IMR-90 (cell line): ENCODE measurements around the gene ORMDL2. TPM values are rescaled to one million over a fixed set of nuclear protein-coding genes. Genes with fewer than 3 reads are reported as not detected.

Source experiments
- ATAC-seq: fragments of 200-7000 bp; cut with Tn5 transposase; 2 replicates; pipeline ENCODE4 v1.9.1; 2020; ENCODE audit warnings: low read depth, mild to moderate bottlenecking, moderate library complexity
- BruUV-seq: library from RNA; stranded (reverse); fragments of 400-500 nt; replicated peaks from 2 replicates; lab custom pipeline; 2021; lab: Mats Ljungman, UMichigan
- CTCF ChIA-PET: fragments of 300-600 bp; formaldehyde crosslinking; extraction: SDS; loops from one replicate; lab custom pipeline; 2021; ENCODE audit warnings: antibody characterized with exemption; lab: Yijun Ruan, JAX
- POLR2A ChIA-PET: fragments of 300-600 bp; sonication (Branson Sonifier 250); formaldehyde crosslinking; loops from one replicate; lab custom pipeline; 2022; ENCODE audit warnings: antibody characterized with exemption; ENCODE audit not compliant: unreplicated experiment; lab: Charles Lee
- DNase-seq: peaks from one replicate; pipeline ENCODE4 v3.0.0; 2013
- H2AFZ ChIP-seq: replicated peaks from 2 replicates; pipeline ENCODE3; 2013; ENCODE audit warnings: low read length, mild to moderate bottlenecking; ENCODE audit not compliant: poor library complexity
- H2AK5ac ChIP-seq: 2 replicates; pipeline ENCODE4 v1.6.1; 2013; ENCODE audit warnings: low read depth, low read length, inconsistent platforms
- H2AK9ac ChIP-seq: replicated peaks from 2 replicates; pipeline ENCODE3; 2013; ENCODE audit warnings: mild to moderate bottlenecking, low read depth, low read length, moderate library complexity; ENCODE audit not compliant: poor library complexity
- H2BK120ac ChIP-seq: 2 replicates; pipeline ENCODE4 v1.6.1; 2013; ENCODE audit warnings: low read depth, low read length, inconsistent platforms
- H2BK15ac ChIP-seq: 3 replicates; pipeline ENCODE4 v1.6.1; 2013; ENCODE audit warnings: low read depth, low read length, inconsistent platforms
- H2BK20ac ChIP-seq: 2 replicates; pipeline ENCODE4 v1.6.1; 2013; ENCODE audit warnings: low read depth, mild to moderate bottlenecking, inconsistent platforms, low read length, moderate library complexity
- H2BK5ac ChIP-seq: 2 replicates; pipeline ENCODE4 v1.6.1; 2013; ENCODE audit warnings: mild to moderate bottlenecking, low read depth, low read length, inconsistent platforms; ENCODE audit not compliant: poor library complexity, severe bottlenecking
- H3K14ac ChIP-seq: replicated peaks from 2 replicates; pipeline ENCODE4 v1.6.1; 2013; ENCODE audit warnings: low read depth, low read length, inconsistent platforms
- H3K18ac ChIP-seq: 2 replicates; pipeline ENCODE4 v1.6.1; 2013; ENCODE audit warnings: low read depth, low read length, control low read depth
- H3K23ac ChIP-seq: 2 replicates; pipeline ENCODE4 v1.6.1; 2013; ENCODE audit warnings: low read depth, low read length, inconsistent platforms
- H3K27ac ChIP-seq: 2 replicates; pipeline ENCODE4 v1.5.1; 2013; ENCODE audit warnings: mild to moderate bottlenecking, control low read depth, low read length; ENCODE audit not compliant: insufficient read depth
- H3K27me3 ChIP-seq: 2 replicates; pipeline ENCODE4 v1.6.1; 2013; ENCODE audit warnings: low read length; ENCODE audit not compliant: control insufficient read depth, insufficient read depth
- H3K36me3 ChIP-seq: 2 replicates; pipeline ENCODE4 v1.6.1; 2013; ENCODE audit warnings: low read length, mixed read lengths; ENCODE audit not compliant: control insufficient read depth, insufficient read depth
- H3K4ac ChIP-seq: 2 replicates; pipeline ENCODE4 v1.6.1; 2013; ENCODE audit warnings: low read depth, low read length, inconsistent platforms
- H3K4me1 ChIP-seq: 2 replicates; pipeline ENCODE4 v1.6.1; 2013; ENCODE audit warnings: low read length, mixed read lengths; ENCODE audit not compliant: control insufficient read depth, insufficient read depth
- H3K4me2 ChIP-seq: 2 replicates; pipeline ENCODE4 v1.6.1; 2013; ENCODE audit warnings: low read depth, mild to moderate bottlenecking, control low read depth, low read length, moderate library complexity
- H3K4me3 ChIP-seq: 2 replicates; pipeline ENCODE4 v1.5.1; 2013; ENCODE audit warnings: low read depth, mild to moderate bottlenecking, control low read depth, low read length, moderate library complexity; ENCODE audit not compliant: insufficient read depth
- H3K56ac ChIP-seq: 2 replicates; pipeline ENCODE4 v1.6.1; 2013; ENCODE audit warnings: low read length, inconsistent platforms; ENCODE audit not compliant: insufficient read depth; ENCODE audit errors: extremely low read depth
- H3K79me1 ChIP-seq, 2 experiments: 2 replicates each; pipeline ENCODE4 v1.6.1; 2013; ENCODE audit warnings: low read length in 2 of 2, inconsistent platforms in 1 of 2, low read depth in 1 of 2
- H3K9ac ChIP-seq: 2 replicates; pipeline ENCODE4 v1.6.1; 2013; ENCODE audit warnings: low read depth, low read length, control low read depth
- H3K9me1 ChIP-seq: 2 replicates; pipeline ENCODE4 v1.6.1; 2013; ENCODE audit warnings: low read length, inconsistent platforms; ENCODE audit not compliant: insufficient read depth
- H3K9me3 ChIP-seq: 2 replicates; pipeline ENCODE4 v1.6.1; 2013; ENCODE audit warnings: low read length; ENCODE audit not compliant: control insufficient read depth, insufficient read depth
- H4K20me1 ChIP-seq: 2 replicates; pipeline ENCODE4 v1.6.1; 2013; ENCODE audit warnings: low read length, inconsistent platforms; ENCODE audit not compliant: insufficient read depth
- H4K5ac ChIP-seq: 2 replicates; pipeline ENCODE4 v1.6.1; 2013; ENCODE audit warnings: mild to moderate bottlenecking, low read depth, low read length, control low read depth
- H4K8ac ChIP-seq, 2 experiments: 2 replicates each; pipeline ENCODE4 v1.6.1; 2013; ENCODE audit warnings: low read depth in 2 of 2, low read length in 2 of 2, control low read depth in 1 of 2, inconsistent platforms in 1 of 2
- H4K91ac ChIP-seq: 2 replicates; pipeline ENCODE4 v1.6.1; 2013; ENCODE audit warnings: low read depth, low read length, inconsistent platforms; ENCODE audit not compliant: insufficient read depth
- ELK1 ChIP-seq: fragments of 150-350 bp; IDR thresholded peaks from 2 replicates; pipeline ENCODE4 v1.6.1; 2016; ENCODE audit warnings: low read depth, mild to moderate bottlenecking, low read length, moderate library complexity, borderline replicate concordance
- MXI1 ChIP-seq: IDR thresholded peaks from 2 replicates; pipeline ENCODE4 v1.6.1; 2012; ENCODE audit warnings: low read depth, mild to moderate bottlenecking, low read length, moderate library complexity, borderline replicate concordance
- SMC3 ChIP-seq: fragments of 150-350 bp; IDR thresholded peaks from 2 replicates; pipeline ENCODE4 v1.6.1; 2016; ENCODE audit warnings: low read depth, mild to moderate bottlenecking, antibody characterized with exemption, low read length, moderate library complexity
- WGBS, 2 experiments: methylation state at CpG; one replicate each; pipeline versions ENCODE4 v1.1.5 to v1.1.7; 2013; ENCODE audit warnings: missing lambda C conversion rate in 2 of 2; ENCODE audit not compliant: insufficient read length in 1 of 2; ENCODE audit errors: extremely low coverage in 2 of 2; 5-methylcytosine and 5-hydroxymethylcytosine counted together
- dilution Hi-C: fragments of 300-500 bp; cut with HindIII; formaldehyde crosslinking; loops from one replicate; pipeline ENCODE4 v1.14.3; 2018; ENCODE audit warnings: low sequenced_read_pairs; ENCODE audit not compliant: unreplicated experiment
- in situ Hi-C: fragments of 300-500 bp; cut with MboI; formaldehyde crosslinking; loops from 3 replicates; pipeline ENCODE4 v1.14.3; 2019; ENCODE audit warnings: low sequenced_read_pairs, inconsistent platforms, mixed read lengths
- intact Hi-C: fragments of 100-400 bp; cut with micrococcal nuclease; formaldehyde crosslinking; loops from 2 replicates; pipeline ENCODE4 v1.10.0; 2022
- polyA plus RNA-seq, 3 experiments: library from polyadenylated mRNA; depleted of rRNA; stranded (reverse); fragments of >200 nt; gene quantifications; 2 replicates each; pipeline ENCODE4 v1.2.3, GENCODE V29; 2012; ENCODE audit warnings: low replicate concordance in 1 of 3
- total RNA-seq: library from RNA; depleted of rRNA; stranded (reverse); fragments of >200 nt; gene quantifications from 2 replicates; pipeline ENCODE4 v1.2.3, GENCODE V29; 2012

The ORMDL2 gene
- total and polyA plus RNA-seq, 2 of the 4 experiments (the other 2 are of a cell fraction), result 20.4 to 39.7 TPM

GRCh38 chr12:55828357-55828756 is 10.5 kb downstream of the ORMDL2 start:
- no peak overlapping the region for H4K5ac ChIP-seq
- POLR2A ChIA-PET, result no interaction called here
- BruUV-seq, result no TSS peak

More at GRCh38 chr12:55828357-55828756, 10.5 kb downstream of the ORMDL2 start:
- Histone ChIP-seq H2AK9ac (peak overlapping the region; percentile 93), H3K27ac (no peak overlapping the region), H3K36me3 (peaks cover 9% of the 10 kb centered on the region), H2BK5ac (no peak overlapping the region), H3K23ac (no peak overlapping the region), H3K14ac (no peak overlapping the region), H3K9me3 (no peaks in the 10 kb centered on the region), H3K56ac (no peak overlapping the region), H3K4ac (peak overlapping the region; percentile 79), H3K4me2 (peak overlapping the region; percentile 88), H2BK120ac (no peak overlapping the region), H2AFZ (no peak overlapping the region), H3K79me1 (peaks cover 28 to 73% of the 10 kb centered on the region in 2 experiments), H3K4me3 (peak overlapping the region; percentile 78; the same call in 1 of the 2 replicates), H4K20me1 (no peaks in the 10 kb centered on the region), H3K9ac (no peak overlapping the region), H3K27me3 (no peaks in the 10 kb centered on the region), H2BK15ac (0 out of 3 replicates have a peak overlapping the region, but pooled peaks have one; percentile 43), H4K91ac (no peak overlapping the region), H2AK5ac (peak overlapping the region; percentile 87), H2BK20ac (no peak overlapping the region), H3K4me1 (peaks cover 14% of the 10 kb centered on the region; the same call in 1 of the 2 replicates), H3K18ac (no peak overlapping the region), H4K8ac (peak overlapping the region; percentile 41 to 93), H3K9me1 (peaks cover 15% of the 10 kb centered on the region; the same call in 1 of the 2 replicates)
- in situ Hi-C loops (loop anchor here (10.0 kb wide), 1 partner anchor 96 kb away; the partner anchor contains the start of gene PYM1), dilution Hi-C loops (no loop called here), intact Hi-C loops (no loop called here)
- DNase-seq (no peak), ATAC-seq (no peak)
- CTCF ChIA-PET, result no interaction called here
- no CpG with 5 or more reads among the region's 5 CpGs for WGBS, 2 experiments
- TF ChIP-seq SMC3 (no peak), MXI1 (no peak), ELK1 (no peak)
